K562 (cell line): ENCODE results near the gene CTDSPL. TPM values are rescaled to one million over a fixed set of nuclear protein-coding genes. Genes with fewer than 3 reads are reported as not detected.

Experiments used
- ATAC-seq: fragments of 200-7000 bp; cut with Tn5 transposase; 3 replicates; pipeline ENCODE4 v1.9.1; 2020; ENCODE audit warnings: moderate library complexity
- BruUV-seq: library from RNA; stranded (reverse); fragments of 400-500 nt; replicated peaks from 2 replicates; lab custom pipeline; 2021; lab: Mats Ljungman, UMichigan
- CTCF ChIA-PET: fragments of 300-600 bp; formaldehyde crosslinking; extraction: SDS; loops from one replicate; lab custom pipeline; 2021; ENCODE audit warnings: low intra/inter-chr PET ratio; lab: Yijun Ruan, JAX
- POLR2A ChIA-PET: fragments of 300-600, 350-650 bp; sonication (Branson Sonifier 250); formaldehyde crosslinking; extraction: SDS; loops from one replicate; lab custom pipeline; 2021; ENCODE audit warnings: antibody characterized with exemption, inconsistent platforms; lab: Yijun Ruan, JAX
- DNase-seq, 4 experiments: peaks; one replicate each; pipeline versions ENCODE4 v3.0.0 to v3.0.0-alpha.2; 2011 to 2018; ENCODE audit warnings: low spot score in 3 of 4, mixed read lengths in 3 of 4; ENCODE audit errors: extremely low read depth in 1 of 4
- FAIRE-seq: peaks from 2 replicates; lab custom pipeline; 2011; peaks lifted over from hg19 to GRCh38; lab: Jason Lieb, UNC
- H2AFZ ChIP-seq: 2 replicates; pipeline ENCODE4 v1.6.0; 2011; ENCODE audit warnings: low read depth, low read length, control low read depth, inconsistent platforms
- H3K27ac ChIP-seq: fragments of 200-600 bp; 3 replicates; pipeline ENCODE4 v1.8.0; 2011; ENCODE audit warnings: low read depth, mild to moderate bottlenecking, control low read depth, inconsistent platforms, low read length, moderate library complexity, mixed read lengths; ENCODE audit errors: extremely low read depth
- H3K27me3 ChIP-seq, 2 experiments: fragments of 300-600 bp in 1 of 2; 2 replicates in 1 of 2; 3 replicates in 1 of 2; pipeline versions ENCODE4 v1.6.0 to v1.8.0; 2011; ENCODE audit warnings: inconsistent platforms in 2 of 2, low read length in 2 of 2, mild to moderate bottlenecking in 1 of 2, mixed read lengths in 1 of 2, moderate library complexity in 1 of 2; ENCODE audit not compliant: control insufficient read depth in 2 of 2, insufficient read depth in 2 of 2
- H3K36me3 ChIP-seq: fragments of 300-600 bp; 3 replicates; pipeline ENCODE4 v1.8.0; 2011; ENCODE audit warnings: mild to moderate bottlenecking, low read length, inconsistent platforms; ENCODE audit not compliant: control insufficient read depth, insufficient read depth
- H3K4me1 ChIP-seq, 2 experiments: fragments of 200-600 bp in 1 of 2; replicated peaks in 1 of 2; 2 replicates in 1 of 2; 3 replicates in 1 of 2; pipeline versions ENCODE4 v1.5.1 to v1.8.0; 2011; ENCODE audit warnings: inconsistent platforms in 2 of 2, low read length in 2 of 2, mild to moderate bottlenecking in 1 of 2, mixed read lengths in 1 of 2, moderate library complexity in 1 of 2; ENCODE audit not compliant: control insufficient read depth in 2 of 2, insufficient read depth in 2 of 2
- H3K4me2 ChIP-seq: 2 replicates; pipeline ENCODE4 v1.6.1; 2011; ENCODE audit warnings: low read length, control low read depth, inconsistent platforms, mixed read lengths; ENCODE audit not compliant: insufficient read depth
- H3K4me3 ChIP-seq: fragments of 200-600 bp; sonication (generic), shearing (Covaris generic); 2 replicates; pipeline ENCODE4 v1.5.1; 2016; ENCODE audit warnings: control low read depth, inconsistent platforms
- H3K79me2 ChIP-seq: fragments of 200-600 bp; 3 replicates; pipeline ENCODE4 v1.8.0; 2011; ENCODE audit warnings: low read length, inconsistent platforms; ENCODE audit not compliant: control insufficient read depth, insufficient read depth
- H3K9ac ChIP-seq, 2 experiments: 2 replicates each; pipeline versions ENCODE4 v1.6.0 to v1.6.1; 2011; ENCODE audit warnings: low read depth in 2 of 2, low read length in 2 of 2, control low read depth in 1 of 2, inconsistent platforms in 1 of 2, mild to moderate bottlenecking in 1 of 2, mixed read lengths in 1 of 2; ENCODE audit not compliant: insufficient read depth in 1 of 2
- H3K9me1 ChIP-seq: one replicate; pipeline ENCODE4 v1.6.0; 2011; ENCODE audit warnings: inconsistent platforms, mild to moderate bottlenecking, low read length, moderate library complexity; ENCODE audit not compliant: control insufficient read depth, insufficient read depth
- H3K9me3 ChIP-seq: replicated peaks from 2 replicates; pipeline ENCODE4 v1.5.1; 2011; ENCODE audit warnings: low read depth, low read length, inconsistent platforms; ENCODE audit not compliant: control insufficient read depth, insufficient read depth
- H4K20me1 ChIP-seq: replicated peaks from 2 replicates; pipeline ENCODE4 v1.6.1; 2011; ENCODE audit warnings: low read length, inconsistent platforms, mixed read lengths; ENCODE audit not compliant: control insufficient read depth, insufficient read depth
- ASH1L ChIP-seq: fragments of 450-650 bp; IDR thresholded peaks from 2 replicates; pipeline ENCODE4 v1.6.1; 2018; ENCODE audit warnings: borderline replicate concordance, mild to moderate bottlenecking, low read depth; ENCODE audit not compliant: partially characterized antibody
- ATF7 ChIP-seq: fragments of 450-650 bp; IDR thresholded peaks from 2 replicates; pipeline ENCODE4 v1.7.1; 2014; ENCODE audit warnings: mild to moderate bottlenecking, moderate library complexity
- BRD4 ChIP-seq: fragments of 200-600 bp; sonication (generic); IDR thresholded peaks from 2 replicates; pipeline ENCODE4 v1.6.1; 2017; ENCODE audit warnings: inconsistent platforms
- CBX1 ChIP-seq: sonication (generic); IDR thresholded peaks from 2 replicates; pipeline ENCODE4 v1.6.1; 2016; ENCODE audit warnings: antibody characterized with exemption, low read depth, mild to moderate bottlenecking
- DPF2 ChIP-seq: fragments of 450-650 bp; IDR thresholded peaks from 2 replicates; pipeline ENCODE4 v1.6.1; 2016
- JUND ChIP-seq, 2 experiments: IDR thresholded peaks; 2 replicates in 1 of 2; 3 replicates in 1 of 2; pipeline ENCODE4 v1.6.1; 2011; ENCODE audit warnings: borderline replicate concordance in 2 of 2, low read depth in 2 of 2, low read length in 2 of 2, improper control_type of control experiment in 1 of 2, missing biosample characterization in 1 of 2, missing genetic modification characterization in 1 of 2, missing genetic modification reagents in 1 of 2
- POLR3A ChIP-seq: IDR thresholded peaks from 2 replicates; pipeline ENCODE4 v1.6.1; 2011; ENCODE audit warnings: borderline replicate concordance, mild to moderate bottlenecking, moderate library complexity; ENCODE audit not compliant: insufficient read length, insufficient read depth; ENCODE audit errors: extremely low read depth
- RBBP5 ChIP-seq: fragments of 200-600 bp; sonication (generic); IDR thresholded peaks from 2 replicates; pipeline ENCODE4 v1.6.1; 2012; ENCODE audit warnings: borderline replicate concordance, mild to moderate bottlenecking, low read length, control low read depth, inconsistent platforms; ENCODE audit not compliant: insufficient read depth, poor library complexity, severe bottlenecking
- SRF ChIP-seq, 2 experiments: fragments of 250-450, 450-650 bp in 1 of 2; sonication (Bioruptor Pico) in 1 of 2; sonication (generic) in 1 of 2; formaldehyde crosslinking; IDR thresholded peaks; 2 replicates each; pipeline versions ENCODE4 v1.5.0 to v1.5.1; 2020 to 2022; ENCODE audit warnings: mild to moderate bottlenecking in 1 of 2, missing genetic modification reagents in 1 of 2
- WGBS: fragments of 100-300 bp; shearing (Covaris generic); methylation state at CpG from one replicate; pipeline ENCODE4 v1.1.6; 2016; ENCODE audit warnings: low coverage, mixed read lengths; ENCODE audit not compliant: insufficient coverage; ENCODE audit errors: missing lambda C conversion rate; 5-methylcytosine and 5-hydroxymethylcytosine counted together
- in situ Hi-C: fragments of 300-500 bp; cut with MboI; formaldehyde crosslinking; loops from 4 replicates; pipeline ENCODE4 v1.15.0; 2018; ENCODE audit warnings: inconsistent platforms, mixed read lengths
- intact Hi-C: fragments of 100-400 bp; cut with micrococcal nuclease; formaldehyde crosslinking; loops from 2 replicates; pipeline ENCODE4 v1.14.2; 2022
- polyA plus RNA-seq, 8 experiments: library from polyadenylated mRNA; depleted of rRNA in 4 of 8; stranded (reverse) in 5 of 8; unstranded in 3 of 8; fragments of >200 nt; fragmentation: Nextera tagmentation in 2 of 8; fragmentation: Illumina TruSeq in 1 of 8; extraction: Ambion mirVana in 2 of 8; extraction: Trizol in 1 of 8; gene quantifications; 2 replicates each; pipeline versions ENCODE4 v1.2.1 to v1.2.3, GENCODE V29; 2011 to 2014; ENCODE audit warnings: inconsistent platforms in 1 of 8, missing spikeins in 1 of 8
- total RNA-seq, 7 experiments: library from RNA; depleted of rRNA in 6 of 7; stranded (reverse); fragments of >200 nt in 6 of 7; fragmentation: Illumina TruSeq in 2 of 7; extraction: Trizol in 2 of 7; gene quantifications; 2 replicates each; pipeline versions ENCODE4 v1.2.1 to v1.2.3, GENCODE V29; 2011 to 2021; ENCODE audit warnings: low replicate concordance in 1 of 7
- TF ChIP-seq, protein P1 (sequence below): sonication (generic); formaldehyde crosslinking; IDR thresholded peaks from 2 replicates; pipeline ENCODE4 v1.8.0; 2023; ENCODE audit warnings: mild to moderate bottlenecking, missing genetic modification reagents
- TF ChIP-seq, protein P2 (sequence below), 2 experiments: fragments of 250-450 bp in 1 of 2; fragments of 450-650 bp in 1 of 2; sonication (Bioruptor Pico) in 1 of 2; IDR thresholded peaks; 2 replicates each; pipeline versions ENCODE4 v1.6.1 to v1.8.0; 2016 to 2021; ENCODE audit warnings: mild to moderate bottlenecking in 2 of 2, moderate library complexity in 2 of 2, missing compliant biosample characterization in 1 of 2, missing genetic modification characterization in 1 of 2
- TF ChIP-seq, protein P3 (sequence below): fragments of 450-650 bp; formaldehyde crosslinking; IDR thresholded peaks from 2 replicates; pipeline ENCODE4 v1.4.0; 2020; ENCODE audit warnings: mild to moderate bottlenecking
- TF ChIP-seq, protein P4 (sequence below): IDR thresholded peaks from 2 replicates; pipeline ENCODE4 v1.6.1; 2012; ENCODE audit warnings: low read depth, low read length, improper control_type of control experiment, borderline replicate concordance

CTDSPL gene
- total and polyA plus RNA-seq, 9 of the 15 experiments (the other 6 are each of a cell fraction or from before 2014, with no cell fraction given), result 5.1 to 19.3 (median 11.3) TPM

DNA sequence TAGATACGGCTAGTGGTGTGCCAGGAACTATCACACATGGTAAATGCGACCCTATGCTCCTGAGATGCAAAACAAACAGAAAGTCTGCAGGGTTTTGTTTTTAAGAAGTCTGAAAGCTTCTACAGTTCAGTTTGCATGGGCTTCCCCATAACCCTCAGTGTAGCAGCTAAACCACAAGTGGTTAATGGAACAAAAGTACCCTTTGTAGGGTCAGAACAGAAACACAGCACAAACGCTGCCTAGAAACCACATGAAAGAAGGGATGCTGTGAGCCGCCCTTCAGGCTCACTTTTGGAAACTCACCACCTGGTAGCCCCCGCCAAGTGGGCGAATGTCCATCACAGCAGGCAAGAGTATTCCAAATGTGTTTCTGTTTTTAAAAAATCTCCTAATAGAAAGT, 46.2 kb downstream of the CTDSPL start:
- Histone ChIP-seq H4K20me1 (no peaks in the 10 kb centered on the region), H3K4me2 (no peak overlapping the region), H3K27me3 (peaks cover 0 to 18% of the 10 kb centered on the region in 2 experiments; a peak in 3 of 5 replicates), H3K9me3 (no peaks in the 10 kb centered on the region), H3K4me3 (no peak overlapping the region), H3K36me3 (no peaks in the 10 kb centered on the region), H3K9me1 (no peaks in the 10 kb centered on the region), H3K27ac (no peak overlapping the region), H3K9ac (no peak overlapping the region), H2AFZ (no peak overlapping the region), H3K4me1 (peaks cover 0 to 10% of the 10 kb centered on the region in 2 experiments; a peak in 3 of 5 replicates), H3K79me2 (no peaks in the 10 kb centered on the region)
- ChIA-PET POLR2A (interaction anchor here (1.3 to 1.5 kb wide), 2 partner anchors 10 to 28 kb away, joined by 5 to 6 read pairs; no protein-coding TSS in a partner anchor), CTCF (no interaction called here)
- no peak for ATAC-seq
- intact Hi-C loops (no loop called here), in situ Hi-C loops (no loop called here)
- BruUV-seq, result no TSS peak
- DNase-seq, result no peak
- no peak for FAIRE-seq
- 13% methylated on average over 6 of the region's 6 CpGs for WGBS
- TF ChIP-seq SRF (CRISPR knock-in tag; IDR thresholded peaks at IDR 0.05), result no peak
- TF ChIP-seq ASH1L, result no peak
- TF ChIP-seq, protein P1, sequence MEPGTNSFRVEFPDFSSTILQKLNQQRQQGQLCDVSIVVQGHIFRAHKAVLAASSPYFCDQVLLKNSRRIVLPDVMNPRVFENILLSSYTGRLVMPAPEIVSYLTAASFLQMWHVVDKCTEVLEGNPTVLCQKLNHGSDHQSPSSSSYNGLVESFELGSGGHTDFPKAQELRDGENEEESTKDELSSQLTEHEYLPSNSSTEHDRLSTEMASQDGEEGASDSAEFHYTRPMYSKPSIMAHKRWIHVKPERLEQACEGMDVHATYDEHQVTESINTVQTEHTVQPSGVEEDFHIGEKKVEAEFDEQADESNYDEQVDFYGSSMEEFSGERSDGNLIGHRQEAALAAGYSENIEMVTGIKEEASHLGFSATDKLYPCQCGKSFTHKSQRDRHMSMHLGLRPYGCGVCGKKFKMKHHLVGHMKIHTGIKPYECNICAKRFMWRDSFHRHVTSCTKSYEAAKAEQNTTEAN (CRISPR knock-in tag), result no peak
- TF ChIP-seq, protein P2, sequence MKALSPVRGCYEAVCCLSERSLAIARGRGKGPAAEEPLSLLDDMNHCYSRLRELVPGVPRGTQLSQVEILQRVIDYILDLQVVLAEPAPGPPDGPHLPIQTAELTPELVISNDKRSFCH (CRISPR knock-in tag; IDR thresholded peaks at IDR 0.05), result no peak
- TF ChIP-seq, protein P2 (tag; IDR thresholded peaks at IDR 0.05), result no peak
- no peak for TF ChIP-seq JUND (IDR thresholded peaks at IDR 0.05; ENCODE audit: borderline replicate concordance, low read depth, low read length)
- TF ChIP-seq JUND (tag; IDR thresholded peaks at IDR 0.05; ENCODE audit: borderline replicate concordance, low read depth, low read length), result no peak
- TF ChIP-seq BRD4, result no peak
- no peak for TF ChIP-seq POLR3A
- TF ChIP-seq ATF7, result no peak
- TF ChIP-seq, protein P3, sequence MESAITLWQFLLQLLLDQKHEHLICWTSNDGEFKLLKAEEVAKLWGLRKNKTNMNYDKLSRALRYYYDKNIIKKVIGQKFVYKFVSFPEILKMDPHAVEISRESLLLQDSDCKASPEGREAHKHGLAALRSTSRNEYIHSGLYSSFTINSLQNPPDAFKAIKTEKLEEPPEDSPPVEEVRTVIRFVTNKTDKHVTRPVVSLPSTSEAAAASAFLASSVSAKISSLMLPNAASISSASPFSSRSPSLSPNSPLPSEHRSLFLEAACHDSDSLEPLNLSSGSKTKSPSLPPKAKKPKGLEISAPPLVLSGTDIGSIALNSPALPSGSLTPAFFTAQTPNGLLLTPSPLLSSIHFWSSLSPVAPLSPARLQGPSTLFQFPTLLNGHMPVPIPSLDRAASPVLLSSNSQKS (CRISPR knock-in tag), result no peak
- TF ChIP-seq DPF2, result no peak
- TF ChIP-seq CBX1, result no peak
- no peak for TF ChIP-seq RBBP5
- TF ChIP-seq, protein P4, sequence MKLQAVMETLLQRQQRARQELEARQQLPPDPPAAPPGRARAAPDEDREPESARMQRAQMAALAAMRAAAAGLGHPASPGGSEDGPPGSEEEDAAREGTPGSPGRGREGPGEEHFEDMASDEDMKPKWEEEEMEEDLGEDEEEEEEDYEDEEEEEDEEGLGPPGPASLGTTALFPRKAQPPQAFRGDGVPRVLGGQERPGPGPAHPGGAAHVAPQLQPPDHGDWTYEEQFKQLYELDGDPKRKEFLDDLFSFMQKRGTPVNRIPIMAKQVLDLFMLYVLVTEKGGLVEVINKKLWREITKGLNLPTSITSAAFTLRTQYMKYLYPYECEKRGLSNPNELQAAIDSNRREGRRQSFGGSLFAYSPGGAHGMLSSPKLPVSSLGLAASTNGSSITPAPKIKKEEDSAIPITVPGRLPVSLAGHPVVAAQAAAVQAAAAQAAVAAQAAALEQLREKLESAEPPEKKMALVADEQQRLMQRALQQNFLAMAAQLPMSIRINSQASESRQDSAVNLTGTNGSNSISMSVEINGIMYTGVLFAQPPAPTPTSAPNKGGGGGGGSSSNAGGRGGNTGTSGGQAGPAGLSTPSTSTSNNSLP, result no peak
